Measurements from ENCODE around the gene GNAS-AS1.

The GNAS-AS1 gene

DNA sequence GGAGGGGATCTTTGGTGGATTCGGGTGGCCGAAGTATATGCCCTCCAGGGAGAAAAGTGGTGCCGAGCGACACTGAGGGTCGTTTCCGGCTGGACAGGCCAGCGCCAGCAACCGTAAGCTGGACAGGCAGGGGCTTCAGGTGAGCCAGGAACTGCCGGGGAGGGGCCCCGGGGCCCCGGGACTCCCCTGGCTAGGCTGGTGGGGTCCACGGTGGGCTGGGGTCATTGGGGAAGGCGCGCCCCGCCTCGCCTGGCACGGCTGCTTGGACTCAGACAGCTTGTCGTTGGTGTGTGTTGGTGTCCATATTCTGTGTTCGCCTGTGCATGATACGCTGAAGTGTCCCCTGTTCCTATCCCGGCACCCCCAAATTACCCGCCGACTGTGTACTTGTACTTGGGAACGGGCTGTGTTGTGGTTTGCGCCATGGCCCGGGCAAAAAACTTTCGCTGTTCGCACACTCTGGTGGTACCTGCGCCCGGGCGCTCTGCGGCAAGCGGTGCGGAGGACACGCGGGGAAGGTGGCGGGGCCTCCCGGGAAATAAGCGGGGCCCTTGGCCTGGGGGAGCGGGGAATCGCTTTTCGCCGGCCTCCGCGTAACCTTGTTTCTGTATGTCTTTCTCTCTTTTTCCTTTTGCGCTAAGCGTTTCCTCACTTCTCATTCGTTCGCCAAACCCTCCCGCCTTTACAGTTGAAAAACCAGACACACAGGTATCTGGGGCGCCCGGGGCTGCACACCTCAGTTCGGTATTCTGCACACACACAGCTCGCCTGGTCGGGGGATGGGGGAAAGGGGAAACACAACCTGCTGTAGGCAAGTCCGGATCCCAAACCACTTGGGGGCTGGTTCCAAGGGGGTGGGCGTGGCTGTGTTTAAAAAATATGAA lies 5.0 kb upstream of the GNAS-AS1 start:
- DNase-seq (ENCODE audit: low read depth in 2 of 2) = no peak

DNA sequence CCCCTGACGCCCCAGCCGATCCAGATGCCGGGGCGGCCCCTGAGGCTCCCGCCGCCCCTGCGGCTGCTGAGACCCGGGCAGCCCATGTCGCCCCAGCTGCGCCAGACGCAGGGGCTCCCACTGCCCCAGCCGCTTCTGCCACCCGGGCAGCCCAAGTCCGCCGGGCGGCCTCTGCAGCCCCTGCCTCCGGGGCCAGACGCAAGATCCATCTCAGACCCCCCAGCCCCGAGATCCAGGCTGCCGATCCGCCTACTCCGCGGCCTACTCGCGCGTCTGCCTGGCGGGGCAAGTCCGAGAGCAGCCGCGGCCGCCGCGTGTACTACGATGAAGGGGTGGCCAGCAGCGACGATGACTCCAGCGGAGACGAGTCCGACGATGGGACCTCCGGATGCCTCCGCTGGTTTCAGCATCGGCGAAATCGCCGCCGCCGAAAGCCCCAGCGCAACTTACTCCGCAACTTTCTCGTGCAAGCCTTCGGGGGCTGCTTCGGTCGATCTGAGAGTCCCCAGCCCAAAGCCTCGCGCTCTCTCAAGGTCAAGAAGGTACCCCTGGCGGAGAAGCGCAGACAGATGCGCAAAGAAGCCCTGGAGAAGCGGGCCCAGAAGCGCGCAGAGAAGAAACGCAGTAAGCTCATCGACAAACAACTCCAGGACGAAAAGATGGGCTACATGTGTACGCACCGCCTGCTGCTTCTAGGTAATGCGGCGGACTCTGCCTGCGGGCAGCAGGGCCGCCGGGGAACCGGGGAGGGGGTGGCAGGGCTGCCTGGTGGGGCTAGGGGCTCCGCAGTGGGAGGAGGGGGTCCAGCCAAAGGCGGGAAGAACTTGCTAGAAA lies 4.2 kb upstream of the GNAS-AS1 start:
- DNase-seq (ENCODE audit: low read depth in 2 of 2) = no peak

DNA sequence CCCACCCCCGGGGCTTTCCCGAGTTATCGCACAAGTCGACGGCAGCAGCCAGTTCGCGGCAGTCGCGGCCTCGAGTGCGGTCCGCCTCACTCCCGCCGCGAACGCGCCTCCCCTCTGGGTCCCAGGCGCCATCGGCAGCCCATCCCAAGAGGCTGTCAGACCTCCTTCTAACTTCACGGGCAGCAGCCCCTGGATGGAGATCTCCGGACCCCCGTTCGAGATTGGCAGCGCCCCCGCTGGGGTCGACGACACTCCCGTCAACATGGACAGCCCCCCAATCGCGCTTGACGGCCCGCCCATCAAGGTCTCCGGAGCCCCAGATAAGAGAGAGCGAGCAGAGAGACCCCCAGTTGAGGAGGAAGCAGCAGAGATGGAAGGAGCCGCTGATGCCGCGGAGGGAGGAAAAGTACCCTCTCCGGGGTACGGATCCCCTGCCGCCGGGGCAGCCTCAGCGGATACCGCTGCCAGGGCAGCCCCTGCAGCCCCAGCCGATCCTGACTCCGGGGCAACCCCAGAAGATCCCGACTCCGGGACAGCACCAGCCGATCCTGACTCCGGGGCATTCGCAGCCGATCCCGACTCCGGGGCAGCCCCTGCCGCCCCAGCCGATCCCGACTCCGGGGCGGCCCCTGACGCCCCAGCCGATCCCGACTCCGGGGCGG lies 3.4 kb upstream of the GNAS-AS1 start:
- DNase-seq (ENCODE audit: low read depth in 2 of 2) = no peak

DNA sequence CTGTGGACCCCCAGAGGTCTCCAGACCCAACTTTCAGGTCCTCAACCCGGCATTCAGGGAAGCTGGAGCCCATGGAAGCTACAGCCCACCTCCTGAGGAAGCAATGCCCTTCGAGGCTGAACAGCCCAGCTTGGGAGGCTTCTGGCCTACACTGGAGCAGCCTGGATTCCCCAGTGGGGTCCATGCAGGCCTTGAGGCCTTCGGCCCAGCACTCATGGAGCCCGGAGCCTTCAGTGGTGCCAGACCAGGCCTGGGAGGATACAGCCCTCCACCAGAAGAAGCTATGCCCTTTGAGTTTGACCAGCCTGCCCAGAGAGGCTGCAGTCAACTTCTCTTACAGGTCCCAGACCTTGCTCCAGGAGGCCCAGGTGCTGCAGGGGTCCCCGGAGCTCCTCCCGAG lies 2.8 kb upstream of the GNAS-AS1 start:
- no peak for DNase-seq (ENCODE audit: low read depth in 2 of 2)

DNA sequence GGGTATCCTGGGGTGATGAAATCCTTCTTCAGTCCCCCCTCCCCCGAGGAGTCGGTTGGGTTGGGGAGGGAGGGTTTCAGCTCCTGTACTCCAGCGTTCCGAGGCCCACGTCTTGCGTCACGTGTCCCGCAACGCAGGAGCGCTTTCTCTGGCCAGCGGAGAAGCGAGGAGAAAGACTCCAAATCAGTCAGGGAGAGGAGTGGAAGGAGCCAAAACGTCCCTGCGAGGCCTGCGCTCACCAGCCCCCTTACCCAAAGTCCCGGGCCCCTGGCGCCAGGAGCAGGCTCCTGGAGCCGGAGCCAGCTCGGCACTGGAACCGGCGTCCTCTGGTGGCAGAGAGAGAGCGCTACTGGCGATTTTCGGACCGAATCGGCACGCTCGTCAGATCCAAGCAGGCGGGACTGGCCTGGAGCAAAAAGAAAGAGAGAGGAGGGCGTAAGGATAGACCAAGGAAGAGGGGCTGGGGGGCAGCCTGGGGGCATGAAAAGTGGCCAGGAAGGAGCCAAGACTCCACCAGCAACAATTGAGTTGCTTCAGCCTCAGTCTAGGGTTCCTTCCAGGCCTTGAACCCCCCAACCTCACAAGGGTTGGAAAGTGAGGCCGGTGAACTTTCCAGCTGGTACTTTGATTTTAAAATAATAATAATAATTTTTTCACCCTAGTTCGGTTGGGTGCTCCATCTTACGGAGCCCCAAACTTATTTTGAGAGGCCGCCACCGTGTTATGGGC lies 2.0 kb upstream of the GNAS-AS1 start, which contains the start of gene GNAS:
GNAS (plus strand) TSS at position 174 of the 729 bp plus-strand sequence.
- DNase-seq (ENCODE audit: low read depth in 2 of 2) = peak in 1 of 2 donors; percentile 41

DNA sequence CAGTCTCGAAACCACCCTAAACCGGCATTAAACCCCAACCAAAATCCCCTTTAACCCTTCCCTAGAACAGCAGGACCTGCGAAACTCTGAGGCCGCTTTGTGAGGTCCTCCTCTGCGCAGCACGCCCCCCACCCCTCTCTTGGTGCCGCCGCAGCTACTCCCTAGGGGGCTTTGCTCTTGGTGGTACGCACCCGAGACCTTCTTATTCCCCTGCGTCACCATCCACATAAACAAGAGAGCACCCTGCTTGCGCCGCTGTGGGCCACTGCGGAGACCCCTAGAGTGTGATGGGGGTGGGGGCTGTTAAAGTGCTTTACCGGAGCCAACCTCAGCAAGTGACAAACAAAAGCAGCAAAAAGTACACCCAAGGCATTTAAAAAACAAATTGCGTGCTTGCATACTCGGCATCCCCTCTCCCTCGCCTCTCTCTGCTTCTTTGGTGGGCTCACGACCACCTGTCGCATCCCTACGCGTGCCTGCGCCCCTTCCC lies 1.3 kb upstream of the GNAS-AS1 start:
- no peak for DNase-seq (ENCODE audit: low read depth in 2 of 2)

DNA sequence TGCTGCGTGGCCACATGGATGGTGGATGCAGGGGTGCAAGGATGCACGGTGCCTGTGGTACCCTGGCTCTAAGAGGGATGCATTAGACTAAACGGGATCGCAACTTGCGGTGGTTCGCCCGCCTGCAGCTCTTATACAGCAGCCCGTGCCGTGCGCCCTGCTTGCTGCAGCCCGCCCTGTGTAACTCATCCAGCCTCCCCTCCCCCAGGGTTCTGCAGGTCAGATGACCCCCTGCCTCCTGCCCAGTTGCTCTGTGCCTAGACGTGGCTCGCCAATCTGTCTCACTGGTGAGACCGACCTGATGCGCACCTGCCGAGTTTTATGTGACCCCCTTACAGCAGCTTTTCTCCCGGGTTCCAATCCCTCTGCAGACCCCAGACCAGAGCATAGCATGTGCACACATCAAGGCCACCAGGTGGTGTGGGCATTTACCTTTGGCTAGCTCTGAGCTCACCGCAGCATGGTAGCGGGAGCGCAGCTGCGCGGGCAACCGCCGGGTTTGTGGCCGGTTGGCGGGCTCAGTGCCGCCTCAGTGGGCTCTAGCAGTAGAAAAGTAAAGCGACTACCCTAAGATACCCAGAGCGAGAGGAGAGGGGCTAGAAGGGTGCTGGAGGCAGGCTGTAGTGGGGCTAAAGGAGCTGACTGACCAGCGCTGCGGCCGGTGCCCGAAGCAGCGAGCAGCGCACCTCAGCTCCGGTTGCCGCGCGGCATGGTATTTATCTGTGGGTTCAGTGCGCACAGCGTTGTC lies 693 bp upstream of the GNAS-AS1 start:
- DNase-seq (ENCODE audit: low read depth in 2 of 2) = no peak

DNA sequence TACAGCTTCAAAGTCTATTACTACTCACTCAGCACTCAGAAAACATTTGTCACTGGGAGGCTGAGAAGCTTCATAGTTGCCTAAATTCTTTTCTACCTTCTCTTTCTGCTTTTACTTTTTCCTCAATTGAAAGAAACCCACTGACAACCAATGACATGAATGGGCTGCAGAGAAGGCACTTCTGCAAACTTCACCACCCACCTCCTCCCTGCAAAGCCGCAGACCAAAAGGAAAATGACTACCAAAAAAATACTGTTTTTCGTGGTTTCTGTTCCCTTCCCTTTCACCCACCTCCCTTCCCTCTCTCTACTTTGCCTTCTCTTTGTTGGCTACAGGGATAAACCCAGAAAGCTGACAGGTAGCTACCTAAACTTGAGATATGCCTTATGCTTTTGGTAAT lies 3.2 kb downstream of the GNAS-AS1 start:
- DNase-seq (ENCODE audit: low read depth in 2 of 2) = no peak

DNA sequence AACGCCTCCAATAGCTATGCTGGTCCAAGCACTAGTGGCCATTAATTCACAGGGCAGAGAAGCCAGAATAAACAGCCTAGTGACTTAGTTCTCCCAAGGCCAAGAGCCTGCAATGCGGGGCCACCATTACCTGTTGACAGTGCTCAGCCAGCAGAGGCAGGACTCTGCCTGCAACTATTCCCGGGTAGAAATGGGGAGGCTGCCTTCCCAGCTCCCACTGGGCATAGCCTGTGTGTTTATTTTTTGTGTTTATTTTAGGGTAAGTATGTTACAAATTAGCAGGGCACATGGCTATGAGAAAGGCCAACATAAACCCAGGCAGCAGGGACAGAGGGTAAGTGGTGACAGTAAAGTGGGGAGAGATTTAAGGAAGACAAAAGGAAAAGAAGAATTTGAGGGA lies 5.0 kb downstream of the GNAS-AS1 start:
- no peak for DNase-seq (ENCODE audit: low read depth in 2 of 2)

DNA sequence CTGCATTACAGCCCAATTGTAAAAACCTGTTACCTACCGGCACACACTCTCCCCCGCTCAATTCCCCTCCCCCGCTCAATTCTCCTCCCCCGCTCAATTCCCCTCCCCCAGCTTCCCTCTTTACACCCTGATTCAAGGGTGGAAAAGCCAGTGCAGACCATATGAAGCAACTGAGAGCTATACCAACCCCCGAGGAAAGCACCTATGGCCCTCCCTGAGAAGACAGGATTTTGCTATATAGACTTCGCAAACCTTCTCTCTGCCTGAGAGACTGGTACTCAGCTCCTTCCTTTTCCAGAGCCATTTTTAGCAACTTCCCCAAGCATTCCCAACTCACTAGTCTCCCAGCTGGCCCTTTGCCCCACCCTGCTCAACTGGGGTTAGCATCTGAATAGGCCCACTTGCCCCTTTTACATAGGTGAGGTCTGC lies 7.6 kb downstream of the GNAS-AS1 start:
- DNase-seq (ENCODE audit: low read depth in 2 of 2) = no peak

DNA sequence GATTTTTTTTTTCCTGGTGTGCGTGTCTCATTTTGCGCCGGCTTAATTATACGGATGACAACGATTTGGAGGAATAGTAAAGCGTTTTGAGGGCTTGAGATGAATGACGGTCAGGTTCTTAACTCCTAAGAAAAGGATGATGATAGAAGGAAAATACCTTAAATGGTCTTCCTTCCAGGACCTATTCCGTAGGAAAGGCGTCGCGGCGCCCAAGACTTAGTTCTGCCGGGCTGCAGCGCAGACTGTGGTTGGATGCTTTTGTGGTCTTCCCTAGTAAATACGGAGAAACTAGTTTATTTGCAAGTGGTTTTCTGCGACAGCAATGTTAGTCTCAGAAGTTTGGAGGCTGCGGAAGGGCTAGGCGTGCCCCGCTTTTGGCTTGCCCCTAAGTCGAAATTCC lies 8.4 kb downstream of the GNAS-AS1 start:
- no peak for DNase-seq (ENCODE audit: low read depth in 2 of 2)

DNA sequence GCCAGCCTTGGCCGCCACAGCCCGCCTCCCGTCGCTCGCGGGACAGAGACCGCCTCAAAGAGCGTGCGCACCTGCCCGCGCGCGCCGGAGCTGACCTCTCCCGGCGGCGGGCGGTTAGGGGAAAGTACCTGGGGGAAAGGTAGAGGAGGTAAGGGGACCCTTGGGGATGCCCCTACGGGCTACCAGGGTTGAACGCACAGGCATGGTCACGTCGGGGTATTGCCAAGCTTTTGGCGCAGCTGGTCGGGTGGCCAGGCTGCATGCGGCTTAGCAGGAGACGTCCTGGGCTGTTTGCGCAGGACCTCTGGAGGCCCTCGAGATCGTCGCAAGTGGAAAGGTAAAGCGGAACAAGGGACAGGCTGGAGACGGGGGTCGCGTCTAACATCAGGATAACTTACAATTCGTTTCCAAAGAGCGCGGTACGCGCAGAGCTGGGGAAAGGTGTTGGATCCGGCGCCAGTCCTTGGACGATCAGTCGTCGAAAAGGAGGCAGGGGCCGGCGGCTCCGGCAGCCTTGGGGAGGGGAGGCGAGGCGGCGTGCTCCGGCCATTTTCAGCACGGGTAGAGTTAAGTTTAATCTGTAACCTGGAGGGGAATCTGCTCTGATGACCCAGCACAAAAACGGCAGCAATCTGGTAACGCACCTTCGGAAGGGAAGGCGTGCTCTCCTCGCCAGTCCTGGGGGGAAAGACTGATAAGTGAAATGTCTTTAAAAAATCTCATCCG lies 9.0 kb downstream of the GNAS-AS1 start:
- no peak for DNase-seq (ENCODE audit: low read depth in 2 of 2)

DNA sequence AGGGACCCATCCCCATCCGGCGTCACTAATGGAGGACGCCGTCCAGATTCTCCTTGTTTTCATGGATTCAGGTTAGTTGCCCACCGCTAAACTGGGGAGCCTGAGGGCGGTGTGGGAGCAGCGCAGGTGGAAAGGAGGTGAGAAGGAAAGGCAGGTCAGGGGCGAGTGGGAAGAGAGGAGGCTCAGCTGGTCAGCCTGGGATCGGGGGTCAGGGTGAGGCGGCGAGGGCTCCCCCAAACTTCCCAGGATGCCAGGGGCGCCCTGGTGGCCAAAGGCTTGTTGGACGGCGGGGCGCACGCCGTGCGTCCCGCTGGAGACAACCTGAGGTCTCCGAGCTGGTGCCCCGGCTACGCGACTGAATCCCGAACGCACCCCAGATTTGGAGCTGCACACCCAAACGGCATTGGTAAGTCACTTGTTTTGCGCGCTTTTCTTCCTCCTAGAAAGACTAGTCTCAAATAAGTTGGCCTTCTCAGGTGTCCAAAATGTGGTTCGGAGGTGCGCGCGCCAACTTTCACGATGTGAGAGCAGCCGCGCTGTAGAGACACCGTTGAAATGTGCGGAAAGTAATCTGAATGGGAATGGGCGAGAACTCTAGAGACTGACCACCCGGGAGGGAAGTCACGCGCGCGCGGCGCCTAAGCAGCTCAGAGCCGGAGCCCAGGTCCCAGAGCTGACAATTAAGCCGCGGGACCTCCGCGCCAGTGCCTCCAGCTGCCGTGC lies 9.7 kb downstream of the GNAS-AS1 start:
- DNase-seq (ENCODE audit: low read depth in 2 of 2) = no peak

DNA sequence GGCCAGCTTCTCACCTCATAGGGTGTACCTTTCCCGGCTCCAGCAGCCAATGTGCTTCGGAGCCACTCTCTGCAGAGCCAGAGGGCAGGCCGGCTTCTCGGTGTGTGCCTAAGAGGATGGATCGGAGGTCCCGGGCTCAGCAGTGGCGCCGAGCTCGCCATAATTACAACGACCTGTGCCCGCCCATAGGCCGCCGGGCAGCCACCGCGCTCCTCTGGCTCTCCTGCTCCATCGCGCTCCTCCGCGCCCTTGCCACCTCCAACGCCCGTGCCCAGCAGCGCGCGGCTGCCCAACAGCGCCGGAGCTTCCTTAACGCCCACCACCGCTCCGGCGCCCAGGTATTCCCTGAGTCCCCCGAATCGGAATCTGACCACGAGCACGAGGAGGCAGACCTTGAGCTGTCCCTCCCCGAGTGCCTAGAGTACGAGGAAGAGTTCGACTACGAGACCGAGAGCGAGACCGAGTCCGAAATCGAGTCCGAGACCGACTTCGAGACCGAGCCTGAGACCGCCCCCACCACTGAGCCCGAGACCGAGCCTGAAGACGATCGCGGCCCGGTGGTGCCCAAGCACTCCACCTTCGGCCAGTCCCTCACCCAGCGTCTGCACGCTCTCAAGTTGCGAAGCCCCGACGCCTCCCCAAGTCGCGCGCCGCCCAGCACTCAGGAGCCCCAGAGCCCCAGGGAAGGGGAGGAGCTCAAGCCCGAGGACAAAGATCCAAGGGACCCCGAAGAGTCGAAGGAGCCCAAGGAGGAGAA lies 10.5 kb downstream of the GNAS-AS1 start:
- no peak for DNase-seq (ENCODE audit: low read depth in 2 of 2)

DNA sequence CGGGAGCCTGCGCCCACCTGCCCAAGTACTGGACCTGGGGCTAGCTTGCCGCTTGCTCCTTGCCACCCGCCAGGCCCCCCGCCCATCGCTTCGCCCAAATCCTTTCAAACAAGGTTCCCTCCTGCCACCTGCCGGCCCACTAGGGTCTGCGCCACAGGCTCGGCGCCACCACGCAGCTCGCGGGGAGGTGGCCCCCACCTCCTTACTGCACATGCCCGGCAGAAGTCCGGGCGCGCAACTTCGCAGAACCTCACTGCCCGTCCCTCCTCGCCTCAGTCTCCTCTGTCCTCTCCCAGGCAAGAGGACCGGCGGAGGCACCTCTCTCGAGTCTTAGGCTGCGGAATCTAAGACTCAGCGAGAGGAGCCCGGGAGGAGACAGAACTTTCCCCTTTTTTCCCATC lies 11.2 kb downstream of the GNAS-AS1 start:
- peak in 1 of 2 donors; percentile 29 for DNase-seq (ENCODE audit: low read depth in 2 of 2)

DNA sequence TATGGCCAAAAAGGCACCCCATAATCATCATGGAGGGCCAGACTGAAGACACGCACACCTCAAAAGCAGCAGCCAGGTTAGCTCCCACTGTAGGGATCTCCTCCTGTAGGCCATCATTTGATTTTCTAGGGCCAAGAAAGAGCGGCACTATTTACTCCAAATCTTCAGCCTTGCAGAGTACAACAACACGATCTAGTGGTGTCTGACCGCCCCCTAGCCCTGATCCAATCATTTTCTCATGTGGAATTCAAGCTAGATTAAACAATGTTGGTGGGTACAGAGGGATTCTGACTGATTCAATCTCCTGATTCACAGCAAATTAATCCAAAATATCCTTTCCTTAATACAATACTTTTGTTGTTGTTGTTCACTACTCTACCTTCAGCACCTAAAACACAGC lies 12.5 kb downstream of the GNAS-AS1 start:
- no peak for DNase-seq (ENCODE audit: low read depth in 2 of 2)

DNA sequence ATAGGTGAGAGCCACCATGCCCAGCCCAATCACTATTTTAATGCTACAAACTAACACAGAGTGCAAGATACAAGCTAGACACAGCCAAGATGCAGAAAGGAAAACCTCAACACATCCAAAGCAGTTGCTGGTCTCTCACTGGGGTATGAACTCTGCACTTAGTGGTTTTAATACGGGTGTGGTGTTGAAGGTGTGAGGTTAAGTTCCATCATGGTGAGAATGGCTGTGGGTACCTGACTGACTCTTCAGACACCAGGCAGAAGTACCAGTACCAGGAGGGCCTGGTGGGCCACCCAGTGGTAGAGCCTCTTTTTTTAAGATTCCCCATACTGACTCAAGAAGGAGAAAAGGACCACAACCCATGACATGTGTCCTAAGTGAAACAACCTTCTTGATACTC lies 13.0 kb downstream of the GNAS-AS1 start:
- no peak for DNase-seq (ENCODE audit: low read depth in 2 of 2)

DNA sequence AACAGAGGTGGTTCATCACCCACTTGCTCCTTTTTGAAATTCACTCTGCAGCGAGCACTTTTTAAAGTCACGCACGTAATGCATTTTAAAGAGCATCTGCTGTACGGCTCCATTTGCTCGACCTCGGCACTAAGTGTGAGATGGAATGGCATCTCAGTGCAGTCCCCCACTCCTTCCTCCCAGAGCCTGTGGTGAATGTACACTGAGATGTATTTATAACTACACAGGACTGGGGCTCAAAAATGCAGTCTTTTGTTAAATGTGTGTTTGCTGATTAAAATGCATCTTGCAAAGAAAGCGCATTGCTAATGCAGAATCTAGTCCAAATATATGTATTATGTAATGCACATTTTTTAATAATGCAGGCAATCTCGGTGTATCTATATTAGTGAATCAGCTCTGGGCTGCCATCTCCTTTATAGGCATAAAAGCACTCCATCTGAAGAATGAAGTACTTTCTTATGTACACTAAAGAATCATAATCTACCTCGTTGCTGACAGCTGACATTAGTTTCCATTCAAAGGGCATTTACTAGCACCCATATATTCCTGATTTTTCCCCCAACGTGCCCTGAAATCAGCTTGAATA lies 14.0 kb downstream of the GNAS-AS1 start:
- DNase-seq (ENCODE audit: low read depth in 2 of 2) = no peak
